ENCODE measurements around the gene DDX25.
A peak's percentile ranks its signal among the peaks of the same experiment; 100 is the strongest.

DDX25 gene

GRCh38 chr11:125941267-125941618, 36.9 kb downstream of the DDX25 start:
- no peak for TF ChIP-seq NFIC (IDR thresholded peaks at IDR 0.05)
- no peak for TF ChIP-seq TAF1 (IDR thresholded peaks at IDR 0.05; ENCODE audit: low read depth)
- TF ChIP-seq TCF12 (IDR thresholded peaks at IDR 0.05; ENCODE audit: low read depth) = no peak
- no peak for TF ChIP-seq EP300 (IDR thresholded peaks at IDR 0.05; ENCODE audit: borderline replicate concordance)
- TF ChIP-seq CEBPB (IDR thresholded peaks at IDR 0.05) = no peak
- no peak for TF ChIP-seq YY1 (IDR thresholded peaks at IDR 0.05; ENCODE audit: low read depth)

- peak; percentile 79 for TF ChIP-seq RAD21 (IDR thresholded peaks at IDR 0.05; ENCODE audit: low read depth)
- no peak for TF ChIP-seq EP300 (IDR thresholded peaks at IDR 0.05; ENCODE audit: borderline replicate concordance)
Observed at GRCh38 chr11:125941619-125942611, 37.6 kb downstream of the DDX25 start.

GRCh38 chr11:125942771-125943428, 38.6 kb downstream of the DDX25 start:
- TF ChIP-seq MAX (IDR thresholded peaks at IDR 0.05) (no peak), EP300 (IDR thresholded peaks at IDR 0.05; ENCODE audit: borderline replicate concordance) (no peak), NFIC (IDR thresholded peaks at IDR 0.05) (no peak), YY1 (IDR thresholded peaks at IDR 0.05; ENCODE audit: low read depth) (no peak), EGR1 (IDR thresholded peaks at IDR 0.05) (no peak), TEAD4 (IDR thresholded peaks at IDR 0.05) (no peak), RAD21 (IDR thresholded peaks at IDR 0.05; ENCODE audit: low read depth) (no peak), ZBTB7A (IDR thresholded peaks at IDR 0.05; ENCODE audit: low read depth) (no peak), CREB1 (IDR thresholded peaks at IDR 0.05; ENCODE audit: low read depth) (no peak), USF1 (IDR thresholded peaks at IDR 0.05) (no peak), TCF12 (IDR thresholded peaks at IDR 0.05; ENCODE audit: low read depth) (no peak), CEBPB (IDR thresholded peaks at IDR 0.05) (no peak), REST (IDR thresholded peaks at IDR 0.05; ENCODE audit: low read depth) (no peak), TAF1 (IDR thresholded peaks at IDR 0.05; ENCODE audit: low read depth) (no peak), FOXM1 (IDR thresholded peaks at IDR 0.05; ENCODE audit: borderline replicate concordance, low read depth) (no peak)

- no peak for TF ChIP-seq FOXM1 (IDR thresholded peaks at IDR 0.05; ENCODE audit: borderline replicate concordance, low read depth)
- no peak for TF ChIP-seq TEAD4 (IDR thresholded peaks at IDR 0.05)
- TF ChIP-seq ZBTB7A (IDR thresholded peaks at IDR 0.05; ENCODE audit: low read depth) = no peak
- no peak for TF ChIP-seq TAF1 (IDR thresholded peaks at IDR 0.05; ENCODE audit: low read depth)
- no peak for TF ChIP-seq TCF12 (IDR thresholded peaks at IDR 0.05; ENCODE audit: low read depth)
- TF ChIP-seq MAX (IDR thresholded peaks at IDR 0.05) = no peak
- TF ChIP-seq EGR1 (IDR thresholded peaks at IDR 0.05) = no peak
- TF ChIP-seq USF1 (IDR thresholded peaks at IDR 0.05) = no peak
- no peak for TF ChIP-seq RAD21 (IDR thresholded peaks at IDR 0.05; ENCODE audit: low read depth)
- TF ChIP-seq NFIC (IDR thresholded peaks at IDR 0.05) = no peak
- TF ChIP-seq REST (IDR thresholded peaks at IDR 0.05; ENCODE audit: low read depth) = no peak
- TF ChIP-seq CEBPB (IDR thresholded peaks at IDR 0.05) = no peak
- no peak for TF ChIP-seq EP300 (IDR thresholded peaks at IDR 0.05; ENCODE audit: borderline replicate concordance)
- no peak for TF ChIP-seq YY1 (IDR thresholded peaks at IDR 0.05; ENCODE audit: low read depth)
Observed at GRCh38 chr11:125943661-125944349, 39.5 kb downstream of the DDX25 start.

- TF ChIP-seq RAD21 (IDR thresholded peaks at IDR 0.05; ENCODE audit: low read depth) (no peak), CEBPB (IDR thresholded peaks at IDR 0.05) (no peak), MAX (IDR thresholded peaks at IDR 0.05) (no peak), REST (IDR thresholded peaks at IDR 0.05; ENCODE audit: low read depth) (no peak), YY1 (IDR thresholded peaks at IDR 0.05; ENCODE audit: low read depth) (no peak), USF1 (IDR thresholded peaks at IDR 0.05) (no peak), TAF1 (IDR thresholded peaks at IDR 0.05; ENCODE audit: low read depth) (no peak), CREB1 (IDR thresholded peaks at IDR 0.05; ENCODE audit: low read depth) (no peak)
Observed at GRCh38 chr11:125944350-125945010, 40.2 kb downstream of the DDX25 start.

Measured in Ishikawa (cell line).